HEK293 (cell line): ENCODE measurements around the gene THUMPD2.

Source experiments
- CTCF ChIP-seq: fragments of 450-650 bp; formaldehyde crosslinking; IDR thresholded peaks from 2 replicates; pipeline ENCODE4 v1.5.1; 2016; ENCODE audit warnings: missing biosample characterization, missing genetic modification characterization
- GLI2 ChIP-seq: fragments of 450-650 bp; formaldehyde crosslinking; IDR thresholded peaks from 2 replicates; pipeline ENCODE4; 2017; ENCODE audit warnings: missing biosample characterization, missing genetic modification characterization, low read depth, borderline replicate concordance
- MZF1 ChIP-seq: fragments of 450-650 bp; formaldehyde crosslinking; IDR thresholded peaks from 2 replicates; pipeline ENCODE4 v1.5.1; 2017; ENCODE audit warnings: missing biosample characterization, missing genetic modification characterization, borderline replicate concordance
- PRDM10 ChIP-seq: fragments of 450-650 bp; formaldehyde crosslinking; IDR thresholded peaks from 2 replicates; pipeline ENCODE4 v1.5.1; 2016; ENCODE audit warnings: missing biosample characterization, missing genetic modification characterization
- ZBTB1 ChIP-seq: fragments of 450-650 bp; formaldehyde crosslinking; IDR thresholded peaks from 2 replicates; pipeline ENCODE4 v1.5.1; 2016; ENCODE audit warnings: missing biosample characterization, missing genetic modification characterization
- ZFP37 ChIP-seq: fragments of 450-650 bp; formaldehyde crosslinking; IDR thresholded peaks from 2 replicates; pipeline ENCODE4 v1.5.1; 2016; ENCODE audit warnings: missing biosample characterization, missing genetic modification characterization
- ZNF23 ChIP-seq: fragments of 450-650 bp; formaldehyde crosslinking; IDR thresholded peaks from 2 replicates; pipeline ENCODE4 v1.5.1; 2016; ENCODE audit warnings: missing biosample characterization, missing genetic modification characterization, borderline replicate concordance
- ZNF747 ChIP-seq: fragments of 450-650 bp; formaldehyde crosslinking; IDR thresholded peaks from 2 replicates; pipeline ENCODE4 v1.5.1; 2016; ENCODE audit warnings: missing biosample characterization, missing genetic modification characterization
- TF ChIP-seq, protein P1 (sequence below): fragments of 450-650 bp; formaldehyde crosslinking; IDR thresholded peaks from 2 replicates; pipeline ENCODE4 v1.5.1; 2016; ENCODE audit warnings: missing biosample characterization, missing genetic modification characterization
- TF ChIP-seq, protein P2 (sequence below): IDR thresholded peaks from 2 replicates; pipeline ENCODE4 v1.6.1; 2011; ENCODE audit warnings: mild to moderate bottlenecking, low read depth, low read length, borderline replicate concordance
- TF ChIP-seq, protein P3 (sequence below): fragments of 450-650 bp; formaldehyde crosslinking; IDR thresholded peaks from 2 replicates; pipeline ENCODE4 v1.5.1; 2016; ENCODE audit warnings: missing biosample characterization, missing genetic modification characterization, low read depth

DNA sequence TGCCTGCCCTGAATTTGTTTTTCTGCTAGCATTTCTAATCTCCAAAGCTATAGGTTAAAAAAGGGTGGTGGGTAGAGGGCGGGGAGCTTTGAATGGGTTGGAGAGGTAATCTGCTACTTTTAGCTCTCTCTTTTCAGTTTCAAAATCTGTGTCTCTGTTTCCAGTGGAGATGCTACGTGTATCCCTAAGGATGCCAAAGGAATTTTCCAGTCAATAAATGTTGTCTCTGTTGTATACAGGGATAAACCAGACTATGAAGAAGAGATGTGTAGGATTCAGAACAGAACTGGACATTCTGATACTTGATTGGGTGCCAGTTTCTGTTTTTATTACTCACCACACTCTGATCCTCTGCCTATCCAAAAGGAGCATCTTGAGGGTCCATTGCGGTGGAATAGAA lies 63.2 kb downstream of the THUMPD2 start:
- TF ChIP-seq CTCF = no peak
- TF ChIP-seq ZBTB1 (tag by site-specific recombination) = no peak
- TF ChIP-seq GLI2 (tag by site-specific recombination) = no peak
- TF ChIP-seq ZFP37 (tag by site-specific recombination) = no peak
- TF ChIP-seq, protein P1, sequence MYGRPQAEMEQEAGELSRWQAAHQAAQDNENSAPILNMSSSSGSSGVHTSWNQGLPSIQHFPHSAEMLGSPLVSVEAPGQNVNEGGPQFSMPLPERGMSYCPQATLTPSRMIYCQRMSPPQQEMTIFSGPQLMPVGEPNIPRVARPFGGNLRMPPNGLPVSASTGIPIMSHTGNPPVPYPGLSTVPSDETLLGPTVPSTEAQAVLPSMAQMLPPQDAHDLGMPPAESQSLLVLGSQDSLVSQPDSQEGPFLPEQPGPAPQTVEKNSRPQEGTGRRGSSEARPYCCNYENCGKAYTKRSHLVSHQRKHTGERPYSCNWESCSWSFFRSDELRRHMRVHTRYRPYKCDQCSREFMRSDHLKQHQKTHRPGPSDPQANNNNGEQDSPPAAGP (tag by site-specific recombination) = no peak
- TF ChIP-seq, protein P2, sequence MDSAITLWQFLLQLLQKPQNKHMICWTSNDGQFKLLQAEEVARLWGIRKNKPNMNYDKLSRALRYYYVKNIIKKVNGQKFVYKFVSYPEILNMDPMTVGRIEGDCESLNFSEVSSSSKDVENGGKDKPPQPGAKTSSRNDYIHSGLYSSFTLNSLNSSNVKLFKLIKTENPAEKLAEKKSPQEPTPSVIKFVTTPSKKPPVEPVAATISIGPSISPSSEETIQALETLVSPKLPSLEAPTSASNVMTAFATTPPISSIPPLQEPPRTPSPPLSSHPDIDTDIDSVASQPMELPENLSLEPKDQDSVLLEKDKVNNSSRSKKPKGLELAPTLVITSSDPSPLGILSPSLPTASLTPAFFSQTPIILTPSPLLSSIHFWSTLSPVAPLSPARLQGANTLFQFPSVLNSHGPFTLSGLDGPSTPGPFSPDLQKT = no peak
- no peak for TF ChIP-seq ZNF23 (tag by site-specific recombination)
- TF ChIP-seq MZF1 (tag by site-specific recombination) = no peak
- TF ChIP-seq ZNF747 (tag by site-specific recombination) = no peak
- TF ChIP-seq, protein P3, sequence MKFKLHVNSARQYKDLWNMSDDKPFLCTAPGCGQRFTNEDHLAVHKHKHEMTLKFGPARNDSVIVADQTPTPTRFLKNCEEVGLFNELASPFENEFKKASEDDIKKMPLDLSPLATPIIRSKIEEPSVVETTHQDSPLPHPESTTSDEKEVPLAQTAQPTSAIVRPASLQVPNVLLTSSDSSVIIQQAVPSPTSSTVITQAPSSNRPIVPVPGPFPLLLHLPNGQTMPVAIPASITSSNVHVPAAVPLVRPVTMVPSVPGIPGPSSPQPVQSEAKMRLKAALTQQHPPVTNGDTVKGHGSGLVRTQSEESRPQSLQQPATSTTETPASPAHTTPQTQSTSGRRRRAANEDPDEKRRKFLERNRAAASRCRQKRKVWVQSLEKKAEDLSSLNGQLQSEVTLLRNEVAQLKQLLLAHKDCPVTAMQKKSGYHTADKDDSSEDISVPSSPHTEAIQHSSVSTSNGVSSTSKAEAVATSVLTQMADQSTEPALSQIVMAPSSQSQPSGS = no peak
- no peak for TF ChIP-seq PRDM10
